HG02981 (cell line): ENCODE data around the gene EDAR.

ENCODE experiments used
- ATAC-seq: cut with Tn5 transposase; IDR thresholded peaks from one replicate; pipeline ENCODE4 v1.9.1; 2021; ENCODE audit warnings: mild to moderate bottlenecking, moderate library complexity; ENCODE audit not compliant: unreplicated experiment

EDAR gene

DNA sequence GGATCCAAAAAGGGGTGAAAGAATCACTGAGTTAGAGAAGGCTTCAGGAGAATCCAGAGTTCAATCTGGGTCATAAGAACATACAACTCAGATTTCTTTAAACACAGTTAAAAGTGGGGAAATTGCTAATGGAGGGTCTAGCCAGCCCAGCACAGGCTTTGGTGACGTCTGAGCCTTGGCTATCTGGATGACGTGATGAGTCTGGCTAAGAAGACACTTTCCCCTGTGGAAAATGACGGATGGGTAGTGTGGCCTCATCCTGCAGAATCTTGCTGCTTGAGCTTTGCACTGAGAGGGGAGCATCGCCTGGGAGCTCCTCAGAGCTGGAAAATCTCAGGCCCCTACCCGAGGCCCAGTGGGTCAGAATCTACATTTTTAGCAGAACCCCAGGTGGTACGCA, 19.2 kb downstream of the EDAR start:
- no peak for ATAC-seq

DNA sequence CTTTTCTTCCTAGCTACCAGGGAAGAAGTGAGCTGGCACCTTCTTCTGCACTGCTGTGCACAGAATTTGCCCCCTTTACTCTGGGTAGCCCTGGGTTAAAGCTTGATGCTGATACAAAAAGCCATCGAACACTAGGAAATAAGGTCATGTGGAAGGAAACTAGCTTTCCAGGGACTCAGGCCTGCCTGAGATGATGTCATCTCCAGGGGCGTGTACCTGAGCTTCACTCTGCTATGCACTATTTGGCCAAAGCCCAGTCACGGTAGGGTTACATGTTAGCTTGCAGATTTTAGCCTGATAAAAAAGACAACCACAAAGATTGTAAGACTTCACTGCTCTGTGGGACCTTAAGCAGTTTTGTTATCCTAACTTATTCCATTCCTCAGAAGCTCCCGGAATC, 20.4 kb downstream of the EDAR start:
- no peak for ATAC-seq

DNA sequence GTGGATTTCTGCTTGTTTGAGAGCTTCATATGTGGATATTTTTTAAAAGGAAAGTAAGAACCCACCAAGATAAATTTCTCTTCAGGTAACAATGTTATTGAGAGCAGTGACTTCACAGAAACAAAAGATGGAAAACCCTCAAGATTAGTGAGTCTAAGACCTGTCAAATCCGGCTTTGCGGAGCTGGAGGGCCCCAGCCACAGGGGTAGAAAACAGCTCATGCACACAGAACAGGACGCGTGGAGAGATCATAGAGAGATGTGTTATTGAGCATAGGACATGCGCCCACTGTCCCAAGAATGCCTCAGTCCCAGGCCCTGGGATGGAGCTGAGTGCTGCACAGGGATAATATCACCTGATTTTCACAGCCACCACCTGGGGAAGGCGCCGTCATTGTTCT, 21.3 kb downstream of the EDAR start:
- no peak for ATAC-seq

GRCh38 chr2:108965540-108966289, 23.3 kb downstream of the EDAR start:
- no peak for ATAC-seq

GRCh38 chr2:108963057-108963456, 26.0 kb downstream of the EDAR start:
- no peak for ATAC-seq

DNA sequence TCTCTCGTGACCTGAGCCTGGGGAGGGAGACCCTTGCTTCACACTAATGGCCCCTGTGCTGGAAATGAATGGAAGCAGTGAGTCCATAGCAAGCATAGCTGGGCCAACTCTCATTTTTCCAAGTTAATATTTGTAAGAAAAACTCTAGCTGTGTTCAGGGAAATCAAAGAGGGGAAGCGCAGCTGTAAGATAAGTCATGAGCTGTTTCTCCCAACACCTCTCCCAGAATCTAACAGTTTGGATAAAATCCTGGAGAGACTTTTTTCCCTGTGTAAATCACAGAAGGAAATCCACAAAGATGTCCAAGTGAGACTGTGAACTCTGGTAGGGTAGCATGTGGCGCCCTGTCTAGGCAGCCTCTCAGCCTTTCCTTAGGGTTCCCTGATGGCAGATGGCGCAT, 27.2 kb downstream of the EDAR start:
- no peak for ATAC-seq

- no peak for ATAC-seq
Observed at GRCh38 chr2:108960006-108960405, 29.0 kb downstream of the EDAR start.

DNA sequence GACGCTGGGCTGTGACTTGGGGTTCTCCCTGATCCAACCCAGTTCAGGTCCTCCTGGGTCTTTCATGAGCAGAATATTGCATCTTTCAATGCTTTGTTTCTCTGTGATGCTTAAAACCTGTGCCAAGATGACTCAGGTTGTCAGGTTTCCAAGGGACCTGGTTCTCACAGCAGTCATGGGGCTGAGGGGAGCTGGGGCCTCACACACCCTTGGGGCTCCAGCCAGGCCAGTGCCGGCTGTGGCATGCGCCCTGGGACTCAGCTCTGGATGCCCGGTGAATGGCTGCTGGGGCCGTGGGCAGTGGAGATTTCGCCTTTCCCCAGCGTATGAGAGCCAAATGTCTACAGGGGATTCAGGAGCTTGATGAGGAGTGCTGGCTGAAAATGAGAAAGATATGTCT, 29.6 kb downstream of the EDAR start:
- ATAC-seq, result no peak

DNA sequence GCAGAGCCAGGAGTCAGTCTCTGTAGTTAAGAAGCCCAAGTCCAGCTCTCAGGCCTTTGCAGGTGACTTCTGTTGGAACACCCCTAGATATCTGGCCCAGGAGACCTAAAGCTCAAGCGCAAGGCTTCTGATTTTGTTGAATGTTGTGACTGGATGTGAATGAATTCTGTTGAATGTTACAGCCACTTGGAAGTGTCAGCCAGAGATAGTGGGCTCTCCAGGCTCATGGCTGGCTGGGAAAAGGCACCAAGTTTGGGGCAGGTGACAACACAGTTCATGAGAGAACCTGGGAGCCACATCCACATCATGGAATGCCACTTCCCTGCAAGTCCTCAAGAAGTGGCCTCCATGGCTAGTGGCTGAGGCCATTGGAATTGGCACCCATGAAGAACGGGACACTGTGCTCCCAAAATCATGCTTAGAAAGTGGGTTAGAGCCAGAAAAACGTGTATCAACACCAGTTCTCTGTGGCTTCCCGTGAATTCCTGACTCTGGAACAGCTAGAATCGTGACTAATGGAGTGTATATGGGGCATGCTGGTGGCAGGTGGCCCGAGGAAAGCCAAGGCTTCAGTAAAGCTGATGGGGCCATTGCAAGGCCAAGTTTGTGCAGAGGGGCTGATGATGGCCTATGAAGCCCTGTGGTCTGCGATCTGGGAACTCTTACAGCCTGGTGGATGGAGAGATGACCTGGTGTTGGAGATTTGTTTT, 30.2 kb downstream of the EDAR start:
- ATAC-seq, result no peak

DNA sequence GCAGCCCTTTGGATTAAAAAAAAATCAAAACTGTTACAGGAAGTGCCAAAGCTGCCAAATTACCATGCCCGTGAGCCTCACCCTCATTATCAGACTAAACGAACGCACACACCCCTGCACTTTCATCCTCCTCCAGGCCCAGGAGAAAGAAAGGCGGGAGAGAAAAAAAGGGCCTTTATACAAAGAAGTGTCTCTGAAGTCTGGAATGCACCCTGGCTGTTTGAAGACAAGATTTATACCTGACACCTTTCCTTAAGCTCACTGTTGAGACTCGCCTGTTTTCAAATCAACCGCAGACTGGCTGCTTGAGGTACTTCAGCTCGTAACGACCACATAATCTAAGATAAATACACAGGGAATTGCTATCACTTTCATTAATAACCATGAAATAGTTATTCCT, 31.0 kb downstream of the EDAR start:
- ATAC-seq, result no peak

GRCh38 chr2:108956375-108956774, 32.6 kb downstream of the EDAR start:
- no peak for ATAC-seq

- ATAC-seq, result no peak
Observed at GRCh38 chr2:108950369-108951135, 38.5 kb downstream of the EDAR start.

DNA sequence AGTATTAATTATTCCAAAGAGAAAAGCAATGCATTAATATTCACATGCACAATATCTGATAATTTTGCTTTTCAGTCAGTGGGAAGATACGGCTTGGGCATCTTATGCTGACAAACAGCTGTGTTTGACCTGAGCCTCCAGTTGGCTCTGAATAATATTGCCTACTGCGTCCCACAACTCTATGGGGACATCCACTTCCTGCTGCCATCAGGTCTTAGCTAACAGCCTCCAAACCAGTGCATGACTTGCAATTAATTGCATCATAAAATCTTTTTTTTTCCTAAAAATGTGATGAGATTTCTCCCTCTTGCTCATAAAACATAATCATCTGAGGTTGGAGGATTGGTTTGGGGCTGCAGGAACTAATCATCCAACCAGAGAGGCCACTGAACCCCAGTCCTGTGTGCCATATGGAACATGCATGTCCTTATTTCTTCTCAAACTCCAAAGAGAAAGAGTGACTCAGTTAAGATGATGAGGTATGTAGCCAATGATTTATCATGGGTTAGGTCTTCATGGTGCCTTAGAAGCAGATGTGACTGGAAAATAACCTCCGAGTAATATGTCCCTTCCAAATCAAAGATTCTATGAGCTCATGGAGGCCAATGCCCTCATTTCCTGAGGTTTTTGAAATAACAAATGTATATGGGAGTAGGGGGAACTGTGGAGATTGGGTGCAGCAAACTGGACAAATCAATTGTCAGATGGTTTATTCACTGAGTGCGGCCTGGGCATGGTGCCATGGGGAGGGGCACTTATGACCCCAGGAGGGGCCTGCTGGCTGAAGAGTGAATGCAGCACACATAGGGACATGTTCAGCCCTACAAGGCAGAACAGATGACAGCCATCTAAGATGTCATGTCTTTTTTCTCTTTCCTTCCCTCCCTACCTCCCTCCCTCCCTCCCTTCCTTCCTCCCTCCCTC, 39.4 kb downstream of the EDAR start:
- ATAC-seq, result no peak

GRCh38 chr2:108947271-108947907, 41.6 kb downstream of the EDAR start:
- no peak for ATAC-seq

- ATAC-seq, result no peak
Observed at GRCh38 chr2:108946442-108946841, 42.6 kb downstream of the EDAR start.

GRCh38 chr2:108945969-108946368, 43.1 kb downstream of the EDAR start:
- ATAC-seq, result no peak

GRCh38 chr2:108944601-108945331, 44.3 kb downstream of the EDAR start:
- no peak for ATAC-seq

DNA sequence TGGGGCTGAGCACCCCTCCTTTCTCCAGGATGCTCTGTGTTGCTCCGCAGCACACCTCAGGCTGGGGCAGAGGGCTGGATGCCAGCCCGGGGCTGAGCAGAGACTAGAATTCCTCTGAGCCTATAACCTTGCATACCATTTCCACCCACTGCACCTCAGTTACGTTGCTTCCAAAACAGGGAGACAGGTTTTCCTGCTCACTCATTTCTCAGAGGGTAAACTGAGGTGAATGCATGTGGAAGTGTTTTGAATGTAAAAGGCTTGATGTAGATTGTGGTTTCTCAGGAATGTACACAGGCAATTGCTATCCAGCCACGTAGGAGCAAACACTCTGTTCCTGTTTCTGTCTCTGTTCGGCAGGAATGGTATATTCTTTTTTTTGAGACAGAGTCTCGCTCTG, 45.3 kb downstream of the EDAR start:
- no peak for ATAC-seq

- ATAC-seq, result no peak
Observed at GRCh38 chr2:108942888-108943287, 46.1 kb downstream of the EDAR start.
